Measurements from ENCODE around the gene CLCN3. TPM values are rescaled to one million over a fixed set of nuclear protein-coding genes. Genes with fewer than 3 reads are reported as not detected.
A peak's percentile ranks its signal among the peaks of the same experiment; 100 is the strongest.
"Not testable (repeated sequence)": the region's sequence is repeated elsewhere in the genome, so short reads cannot be mapped to it uniquely, and the experiment has no call there.

The CLCN3 gene
- total RNA-seq, 1 donor from 2014 or later = 58.3 TPM

- DNase-seq (ENCODE audit: low read depth in 2 of 2) = no peak
These were observed 3.1 kb upstream of the CLCN3 start for GRCh38 chr4:169617306-169617705.

- peak; percentile 79 to 85 for DNase-seq (ENCODE audit: low read depth in 2 of 2)
These were observed 2.1 kb upstream of the CLCN3 start for GRCh38 chr4:169618286-169618685.

- no peak for DNase-seq (ENCODE audit: low read depth in 2 of 2)
These were observed 1.4 kb upstream of the CLCN3 start for GRCh38 chr4:169618986-169619385.

GRCh38 chr4:169619518-169619957 lies 840 bp upstream of the CLCN3 start:
- peak in 1 of 2 donors; percentile 76 for DNase-seq (ENCODE audit: low read depth in 2 of 2)

- DNase-seq (ENCODE audit: low read depth in 2 of 2) = peak in 1 of 2 donors; percentile 49
These were observed 486 bp downstream of the CLCN3 start for GRCh38 chr4:169620880-169621248.

GRCh38 chr4:169621731-169622492 lies 1.5 kb downstream of the CLCN3 start:
- DNase-seq (ENCODE audit: low read depth in 2 of 2) = peak; percentile 88 to 90

- DNase-seq (ENCODE audit: low read depth in 2 of 2) = no peak
These were observed 2.2 kb downstream of the CLCN3 start for GRCh38 chr4:169622566-169622965.

- not testable (repeated sequence) for DNase-seq (ENCODE audit: low read depth in 2 of 2)
These were observed 3.6 kb downstream of the CLCN3 start for GRCh38 chr4:169624012-169624411.

GRCh38 chr4:169625886-169626285 lies 5.5 kb downstream of the CLCN3 start:
- DNase-seq (ENCODE audit: low read depth in 2 of 2) = no peak

GRCh38 chr4:169626331-169627282 lies 6.2 kb downstream of the CLCN3 start:
- no peak for DNase-seq (ENCODE audit: low read depth in 2 of 2)

- no peak for DNase-seq (ENCODE audit: low read depth in 2 of 2)
These were observed 6.9 kb downstream of the CLCN3 start for GRCh38 chr4:169627307-169627706.

GRCh38 chr4:169628579-169628978 lies 8.2 kb downstream of the CLCN3 start:
- peak in 1 of 2 donors; percentile 31 for DNase-seq (ENCODE audit: low read depth in 2 of 2)

- no peak for DNase-seq (ENCODE audit: low read depth in 2 of 2)
These were observed 9.7 kb downstream of the CLCN3 start for GRCh38 chr4:169630069-169630468.

- no peak for DNase-seq (ENCODE audit: low read depth in 2 of 2)
These were observed 12.5 kb downstream of the CLCN3 start for GRCh38 chr4:169632896-169633295.

GRCh38 chr4:169634975-169635374 lies 14.6 kb downstream of the CLCN3 start:
- no peak for DNase-seq (ENCODE audit: low read depth in 2 of 2)

GRCh38 chr4:169640261-169640870 lies 20.0 kb downstream of the CLCN3 start:
- no peak for DNase-seq (ENCODE audit: low read depth in 2 of 2)

GRCh38 chr4:169644802-169645201 lies 24.4 kb downstream of the CLCN3 start:
- DNase-seq (ENCODE audit: low read depth in 2 of 2) = no peak

- DNase-seq (ENCODE audit: low read depth in 2 of 2) = no peak
These were observed 25.2 kb downstream of the CLCN3 start for GRCh38 chr4:169645627-169646026.

GRCh38 chr4:169649545-169650226 lies 29.3 kb downstream of the CLCN3 start:
- DNase-seq (ENCODE audit: low read depth in 2 of 2) = no peak

- DNase-seq (ENCODE audit: low read depth in 2 of 2) = no peak
These were observed 30.0 kb downstream of the CLCN3 start for GRCh38 chr4:169650227-169650936.

GRCh38 chr4:169652535-169652934 lies 32.2 kb downstream of the CLCN3 start:
- no peak for DNase-seq (ENCODE audit: low read depth in 2 of 2)

Measured in dermis microvascular lymphatic vessel endothelial cell (primary cell).